ENCODE measurements around the gene PJA1.
A peak's percentile ranks its signal among the peaks of the same experiment; 100 is the strongest.

PJA1 gene

GRCh38 chrX:69161786-69162349 is 3.4 kb downstream of the PJA1 start:
- Mint-ChIP-seq H3K4me1 (peaks cover 29% of the 10 kb centered on the region), H3K27me3 (no peaks in the 10 kb centered on the region), H3K36me3 (ENCODE audit: insufficient read depth) (peaks cover 5% of the 10 kb centered on the region), H3K27ac (ENCODE audit: low read depth) (peak overlapping the region; percentile 72), H3K9me3 (no peaks in the 10 kb centered on the region), H3K4me3 (no peak overlapping the region)
- no peak for DNase-seq (ENCODE audit: low spot score in 2 of 2)
- ATAC-seq (replicated peaks; ENCODE audit: extremely low read depth, poor library complexity, severe bottlenecking): no peak

- H3K4me3 Mint-ChIP-seq: no peak overlapping the region
- peaks cover 29% of the 10 kb centered on the region for H3K4me1 Mint-ChIP-seq
- ATAC-seq (replicated peaks; ENCODE audit: extremely low read depth, poor library complexity, severe bottlenecking) (no peak), DNase-seq (ENCODE audit: low spot score in 2 of 2) (no peak)
- H3K9me3 Mint-ChIP-seq: no peaks in the 10 kb centered on the region
- H3K27ac Mint-ChIP-seq (ENCODE audit: low read depth): no peak overlapping the region
- no peaks in the 10 kb centered on the region for H3K27me3 Mint-ChIP-seq
- peaks cover 5% of the 10 kb centered on the region for H3K36me3 Mint-ChIP-seq (ENCODE audit: insufficient read depth)
These were observed 3.9 kb downstream of the PJA1 start for GRCh38 chrX:69161371-69161770.

- H3K27me3 Mint-ChIP-seq: no peaks in the 10 kb centered on the region
- H3K4me3 Mint-ChIP-seq: no peak overlapping the region
- peaks cover 17% of the 10 kb centered on the region for H3K4me1 Mint-ChIP-seq
- no peaks in the 10 kb centered on the region for H3K9me3 Mint-ChIP-seq
- ATAC-seq (replicated peaks; ENCODE audit: extremely low read depth, poor library complexity, severe bottlenecking): no peak
- DNase-seq (ENCODE audit: low spot score in 2 of 2): no peak
- H3K36me3 Mint-ChIP-seq (ENCODE audit: insufficient read depth): no peaks in the 10 kb centered on the region
- H3K27ac Mint-ChIP-seq (ENCODE audit: low read depth): no peak overlapping the region
These were observed 6.9 kb downstream of the PJA1 start for GRCh38 chrX:69158166-69158980.

GRCh38 chrX:69156638-69157037 is 8.6 kb downstream of the PJA1 start:
- Mint-ChIP-seq H3K4me1 (no peaks in the 10 kb centered on the region), H3K36me3 (ENCODE audit: insufficient read depth) (no peaks in the 10 kb centered on the region), H3K4me3 (no peak overlapping the region), H3K9me3 (no peaks in the 10 kb centered on the region), H3K27ac (ENCODE audit: low read depth) (no peak overlapping the region), H3K27me3 (no peaks in the 10 kb centered on the region)
- DNase-seq (ENCODE audit: low spot score in 2 of 2) (no peak), ATAC-seq (replicated peaks; ENCODE audit: extremely low read depth, poor library complexity, severe bottlenecking) (no peak)

- ATAC-seq (replicated peaks; ENCODE audit: extremely low read depth, poor library complexity, severe bottlenecking) (no peak), DNase-seq (ENCODE audit: low spot score in 2 of 2) (no peak)
- no peaks in the 10 kb centered on the region for H3K9me3 Mint-ChIP-seq
- no peaks in the 10 kb centered on the region for H3K36me3 Mint-ChIP-seq (ENCODE audit: insufficient read depth)
- H3K27me3 Mint-ChIP-seq: no peaks in the 10 kb centered on the region
- H3K4me3 Mint-ChIP-seq: no peak overlapping the region
- H3K4me1 Mint-ChIP-seq: no peaks in the 10 kb centered on the region
- no peak overlapping the region for H3K27ac Mint-ChIP-seq (ENCODE audit: low read depth)
These were observed 9.3 kb downstream of the PJA1 start for GRCh38 chrX:69155786-69156520.

- no peaks in the 10 kb centered on the region for H3K9me3 Mint-ChIP-seq
- ATAC-seq (replicated peaks; ENCODE audit: extremely low read depth, poor library complexity, severe bottlenecking) (no peak), DNase-seq (ENCODE audit: low spot score in 2 of 2) (no peak)
- no peaks in the 10 kb centered on the region for H3K36me3 Mint-ChIP-seq (ENCODE audit: insufficient read depth)
- H3K27me3 Mint-ChIP-seq: no peaks in the 10 kb centered on the region
- H3K4me3 Mint-ChIP-seq: no peak overlapping the region
- H3K27ac Mint-ChIP-seq (ENCODE audit: low read depth): no peak overlapping the region
- no peaks in the 10 kb centered on the region for H3K4me1 Mint-ChIP-seq
These were observed 11.2 kb downstream of the PJA1 start for GRCh38 chrX:69154051-69154450.

- no peak for DNase-seq (ENCODE audit: low spot score in 2 of 2)
These were observed 12.1 kb downstream of the PJA1 start for GRCh38 chrX:69153060-69153730.

GRCh38 chrX:69152417-69152841 is 12.8 kb downstream of the PJA1 start:
- Mint-ChIP-seq H3K4me1 (no peaks in the 10 kb centered on the region), H3K9me3 (no peaks in the 10 kb centered on the region)
- no peak for DNase-seq (ENCODE audit: low spot score in 2 of 2)

More at GRCh38 chrX:69153060-69153730, 12.1 kb downstream of the PJA1 start:
- Mint-ChIP-seq H3K27me3 (no peaks in the 10 kb centered on the region), H3K36me3 (ENCODE audit: insufficient read depth) (no peaks in the 10 kb centered on the region), H3K27ac (ENCODE audit: low read depth) (no peak overlapping the region), H3K4me3 (no peak overlapping the region), H3K9me3 (no peaks in the 10 kb centered on the region), H3K4me1 (no peaks in the 10 kb centered on the region)
- ATAC-seq (replicated peaks; ENCODE audit: extremely low read depth, poor library complexity, severe bottlenecking): no peak

GRCh38 chrX:69151866-69152284 is 13.4 kb downstream of the PJA1 start:
- Mint-ChIP-seq H3K27ac (ENCODE audit: low read depth) (no peak overlapping the region), H3K4me3 (no peak overlapping the region), H3K27me3 (no peaks in the 10 kb centered on the region), H3K4me1 (no peaks in the 10 kb centered on the region), H3K9me3 (no peaks in the 10 kb centered on the region), H3K36me3 (ENCODE audit: insufficient read depth) (no peaks in the 10 kb centered on the region)
- ATAC-seq (replicated peaks; ENCODE audit: extremely low read depth, poor library complexity, severe bottlenecking): no peak
- no peak for DNase-seq (ENCODE audit: low spot score in 2 of 2)

More at GRCh38 chrX:69152417-69152841, 12.8 kb downstream of the PJA1 start:
- H3K27me3 Mint-ChIP-seq: no peaks in the 10 kb centered on the region
- H3K4me3 Mint-ChIP-seq: no peak overlapping the region
- no peaks in the 10 kb centered on the region for H3K36me3 Mint-ChIP-seq (ENCODE audit: insufficient read depth)
- no peak for ATAC-seq (replicated peaks; ENCODE audit: extremely low read depth, poor library complexity, severe bottlenecking)
- H3K27ac Mint-ChIP-seq (ENCODE audit: low read depth): no peak overlapping the region

GRCh38 chrX:69150281-69150960 is 14.8 kb downstream of the PJA1 start:
- DNase-seq (ENCODE audit: low spot score in 2 of 2) (no peak), ATAC-seq (replicated peaks; ENCODE audit: extremely low read depth, poor library complexity, severe bottlenecking) (no peak)
- Mint-ChIP-seq H3K27me3 (no peaks in the 10 kb centered on the region), H3K9me3 (no peaks in the 10 kb centered on the region), H3K36me3 (ENCODE audit: insufficient read depth) (no peaks in the 10 kb centered on the region), H3K27ac (ENCODE audit: low read depth) (no peak overlapping the region), H3K4me3 (no peak overlapping the region), H3K4me1 (no peaks in the 10 kb centered on the region)

GRCh38 chrX:69149466-69150280 is 15.6 kb downstream of the PJA1 start:
- no peak overlapping the region for H3K27ac Mint-ChIP-seq (ENCODE audit: low read depth)
- H3K36me3 Mint-ChIP-seq (ENCODE audit: insufficient read depth): no peaks in the 10 kb centered on the region
- no peaks in the 10 kb centered on the region for H3K27me3 Mint-ChIP-seq
- no peak overlapping the region for H3K4me3 Mint-ChIP-seq
- ATAC-seq (replicated peaks; ENCODE audit: extremely low read depth, poor library complexity, severe bottlenecking) (no peak), DNase-seq (ENCODE audit: low spot score in 2 of 2) (no peak)
- no peaks in the 10 kb centered on the region for H3K4me1 Mint-ChIP-seq
- no peaks in the 10 kb centered on the region for H3K9me3 Mint-ChIP-seq
